IMR-90 (cell line): ENCODE data around the gene NAXE.

ENCODE experiments used
- CEBPB ChIP-seq: IDR thresholded peaks from 2 replicates; pipeline ENCODE4 v1.6.1; 2012; ENCODE audit warnings: low read depth, low read length, improper control_type of control experiment
- CTCF ChIP-seq: conservative IDR thresholded peaks from 2 replicates; pipeline ENCODE4 v1.5.1; 2012; ENCODE audit warnings: mild to moderate bottlenecking, low read depth, low read length, improper control_type of control experiment
- MAZ ChIP-seq: IDR thresholded peaks from 2 replicates; pipeline ENCODE4 v1.6.1; 2012; ENCODE audit warnings: low read depth, mild to moderate bottlenecking, low read length, improper control_type of control experiment, moderate library complexity, borderline replicate concordance
- POLR2A ChIP-seq: IDR thresholded peaks from 2 replicates; pipeline ENCODE4 v1.6.1; 2012; ENCODE audit warnings: mild to moderate bottlenecking, low read depth, low read length
- USF2 ChIP-seq: fragments of 150-350 bp; IDR thresholded peaks from 2 replicates; pipeline ENCODE4 v1.6.1; 2017; ENCODE audit warnings: mild to moderate bottlenecking, antibody characterized with exemption, low read length, low read depth

GRCh38 chr1:156595016-156595415, 3.4 kb downstream of the NAXE start:
- TF ChIP-seq CTCF (no peak), POLR2A (no peak), USF2 (no peak), MAZ (no peak), CEBPB (no peak)
